Measurements from ENCODE around the gene COTL1.

Gene COTL1

DNA sequence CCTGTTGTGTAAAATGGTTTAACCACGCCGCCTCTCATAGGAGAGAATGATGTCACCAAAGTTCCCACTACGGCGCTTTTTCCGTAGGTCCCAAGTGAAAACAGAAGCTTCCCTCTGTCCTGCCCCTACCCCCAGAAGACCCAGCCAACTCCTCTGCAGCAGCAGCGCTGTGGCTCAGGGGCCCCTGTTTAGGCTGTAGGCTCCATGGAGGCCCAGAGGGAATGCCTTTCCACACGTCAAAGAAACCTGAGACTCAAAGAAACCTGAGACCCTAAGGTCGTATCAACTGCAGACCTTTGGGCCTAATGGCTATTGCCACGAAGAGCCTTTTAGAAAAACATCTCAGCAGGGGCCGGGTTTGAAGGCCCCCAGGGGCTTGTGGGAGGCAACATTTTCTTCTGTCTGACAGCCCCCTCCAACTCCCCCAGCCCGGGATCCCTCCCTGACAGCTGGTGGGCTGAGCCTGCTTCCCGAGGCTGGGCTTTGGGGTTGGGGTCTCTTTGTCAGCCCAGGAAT is 70.3 kb downstream of the COTL1 start:
- DNase-seq = no peak

DNA sequence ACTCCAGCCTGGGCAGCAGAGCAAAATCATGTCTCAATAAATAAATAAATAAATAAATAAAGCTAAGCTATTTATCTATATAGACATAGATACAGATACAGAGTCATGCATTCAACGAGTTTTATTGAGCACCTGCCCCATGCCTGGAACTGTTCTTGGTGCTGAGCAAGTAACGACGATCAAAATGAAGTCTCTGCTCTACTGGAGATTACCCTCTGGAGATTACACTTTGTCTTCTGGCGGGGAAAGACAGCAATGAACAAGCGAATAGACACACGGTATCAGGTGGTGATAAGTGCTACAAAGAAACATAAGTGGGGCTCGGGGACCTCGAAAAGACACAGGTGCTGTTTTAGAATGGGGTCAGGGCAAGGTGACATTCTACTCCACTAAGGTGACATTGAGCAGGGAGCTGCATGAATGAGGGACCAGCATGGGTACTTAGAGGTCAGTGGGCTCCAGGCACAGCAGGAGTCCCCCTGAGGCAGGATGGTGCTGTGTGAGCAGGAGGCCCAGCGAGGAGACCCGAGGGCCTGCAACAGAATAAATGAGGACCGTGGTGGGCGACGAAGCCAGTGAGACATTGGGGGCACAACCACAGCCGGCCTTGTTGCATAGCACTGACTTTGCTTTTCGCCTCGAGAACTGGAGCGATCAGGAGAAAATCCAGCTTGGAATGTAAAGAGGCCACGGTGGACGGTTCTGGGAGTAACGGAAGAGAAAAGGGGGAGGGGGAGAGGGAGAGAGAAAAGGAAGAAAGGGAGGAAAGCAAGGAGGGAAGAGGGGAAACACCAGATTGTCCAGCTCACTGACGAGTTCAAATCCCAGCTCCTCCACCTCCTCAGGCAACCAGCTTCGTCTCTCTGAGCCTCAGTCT is 71.0 kb downstream of the COTL1 start:
- no peak for DNase-seq

DNA sequence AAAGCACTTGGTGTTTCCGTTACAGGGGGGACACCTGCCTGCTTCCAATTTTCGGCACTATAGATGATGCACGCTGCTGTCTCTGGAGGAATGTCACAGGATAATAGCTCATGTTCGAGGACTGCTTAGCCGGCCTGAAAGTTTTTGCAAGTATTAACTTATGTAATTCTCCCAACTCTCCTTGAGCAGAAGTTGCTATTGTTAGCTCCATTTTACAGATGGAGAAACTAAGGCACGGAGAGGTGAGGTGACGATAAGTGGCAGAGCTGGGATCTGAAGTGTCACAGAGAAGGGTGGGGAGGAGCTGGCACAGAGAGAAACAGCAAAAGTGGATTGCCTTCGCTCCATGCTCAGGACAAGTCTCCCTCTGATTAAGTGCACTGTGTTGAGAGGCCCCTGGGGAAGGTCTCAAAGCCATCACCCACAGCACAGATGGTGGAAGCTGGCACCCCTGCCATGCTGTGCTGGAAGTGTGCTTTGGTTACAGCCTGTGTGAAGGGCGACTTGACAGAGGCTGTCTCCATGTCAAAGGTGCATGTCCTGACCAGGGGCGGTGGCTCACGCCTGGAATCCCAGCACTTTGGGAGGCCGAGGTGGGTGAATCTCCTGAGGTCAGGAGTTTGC is 72.7 kb downstream of the COTL1 start:
- DNase-seq = no peak

DNA sequence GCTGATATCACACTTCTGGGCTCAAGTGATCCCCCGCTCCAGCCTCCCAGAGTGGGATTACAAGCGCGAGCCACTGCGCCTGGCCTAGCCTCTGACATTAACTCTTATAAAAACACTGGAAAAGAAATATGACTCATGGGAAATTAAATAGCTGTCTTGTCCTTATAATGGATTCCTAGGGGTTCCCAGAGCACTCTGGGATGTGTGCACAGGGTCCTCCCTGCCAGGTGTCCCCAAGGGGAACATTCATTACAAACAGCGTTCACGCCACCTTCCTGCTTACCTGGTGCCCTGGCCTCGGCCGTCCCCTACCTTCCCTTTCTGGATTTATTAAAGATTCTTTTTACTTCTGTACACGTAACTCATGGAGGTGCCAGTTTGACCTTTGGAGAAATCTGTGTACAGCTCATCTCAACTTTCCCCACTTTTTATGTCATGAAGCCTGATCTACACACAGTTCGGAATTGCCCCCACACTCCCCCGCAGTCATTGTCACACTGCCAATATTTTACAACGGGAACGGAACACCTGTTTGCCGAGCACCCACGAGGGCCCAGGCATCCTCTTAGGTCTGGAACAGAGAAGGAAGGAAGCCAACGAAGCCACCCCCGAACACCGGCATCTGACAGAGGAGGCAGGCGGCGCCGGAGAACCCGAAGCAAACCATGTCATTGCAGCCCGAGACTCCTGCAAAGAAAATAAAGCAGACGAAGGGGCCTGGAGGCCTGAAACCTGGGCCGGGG is 73.7 kb downstream of the COTL1 start:
- DNase-seq = peak; percentile 59

DNA sequence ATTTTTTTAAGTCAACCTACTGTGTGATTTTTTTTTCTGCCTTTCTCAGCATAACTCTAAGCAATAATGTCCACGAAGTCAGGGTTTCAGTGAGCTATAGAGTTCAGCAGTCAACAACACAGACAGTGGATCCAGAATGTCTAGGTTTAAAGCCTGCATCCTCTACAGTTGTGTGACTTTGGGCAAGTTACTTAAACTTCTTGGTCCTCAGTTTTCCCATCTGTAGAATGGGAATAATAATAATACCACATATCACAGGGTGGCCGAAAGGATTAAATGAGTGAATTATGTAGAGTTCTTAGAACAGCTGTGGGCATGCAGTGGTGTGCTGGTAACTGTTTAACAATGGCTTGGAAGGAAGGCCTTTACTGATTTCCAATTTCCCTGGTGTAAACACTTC is 74.6 kb downstream of the COTL1 start:
- no peak for DNase-seq

DNA sequence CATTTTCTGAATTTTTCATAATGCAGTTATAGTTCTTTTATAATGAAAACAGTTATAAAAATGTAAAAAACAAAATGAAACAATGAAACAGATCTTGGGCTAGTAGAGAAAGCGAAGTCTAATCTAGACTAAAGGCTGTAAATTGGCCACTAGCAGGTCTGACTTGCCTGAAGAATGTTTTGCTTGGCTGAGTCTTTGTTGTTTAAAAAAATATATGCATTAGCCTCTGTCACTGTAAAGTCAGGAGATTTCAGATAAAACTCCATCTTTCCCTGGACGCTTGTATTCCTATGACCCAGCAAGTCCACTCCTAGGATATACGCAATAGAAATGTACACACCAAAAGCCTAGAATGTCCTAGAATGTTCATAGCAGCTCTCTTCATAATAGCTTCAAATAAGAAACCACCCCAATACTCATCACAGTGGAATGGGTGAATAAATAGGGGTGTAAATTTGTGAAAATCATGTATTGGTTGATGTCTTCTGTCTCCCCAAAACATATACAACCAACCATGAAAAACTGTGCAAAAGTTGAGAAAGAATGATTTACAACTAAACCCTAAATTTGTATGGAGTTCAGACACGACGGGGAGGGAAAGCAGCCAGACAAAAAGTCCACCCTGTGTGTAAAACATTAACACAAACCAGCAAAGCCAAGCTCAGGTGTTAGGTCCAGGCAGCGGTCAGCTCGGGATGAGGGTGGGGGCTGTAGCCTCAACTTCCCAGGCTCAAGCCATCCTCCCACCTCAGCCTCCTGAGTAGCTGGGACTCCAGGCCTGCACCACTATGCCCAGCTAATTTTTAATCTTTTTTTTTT is 75.7 kb downstream of the COTL1 start:
- DNase-seq = no peak

DNA sequence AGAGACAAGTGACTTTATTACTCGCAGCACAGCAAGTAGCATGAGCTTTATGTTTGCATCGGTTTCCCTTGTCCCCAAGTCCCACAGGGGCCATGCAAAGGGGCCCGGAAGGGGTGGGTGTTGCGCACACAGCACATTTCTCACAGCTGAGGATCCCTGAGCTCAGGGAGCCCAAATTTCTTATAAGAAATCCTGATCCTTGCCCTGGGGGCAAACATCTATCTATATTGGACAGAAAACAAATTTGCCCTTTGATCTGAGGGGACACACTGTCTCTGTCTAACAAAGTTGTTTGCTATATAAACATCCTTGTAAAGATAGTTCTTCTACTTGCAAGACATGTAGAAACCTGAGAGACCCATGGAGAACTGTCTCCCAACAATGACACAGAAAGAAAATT is 77.7 kb downstream of the COTL1 start:
- no peak for DNase-seq

DNA sequence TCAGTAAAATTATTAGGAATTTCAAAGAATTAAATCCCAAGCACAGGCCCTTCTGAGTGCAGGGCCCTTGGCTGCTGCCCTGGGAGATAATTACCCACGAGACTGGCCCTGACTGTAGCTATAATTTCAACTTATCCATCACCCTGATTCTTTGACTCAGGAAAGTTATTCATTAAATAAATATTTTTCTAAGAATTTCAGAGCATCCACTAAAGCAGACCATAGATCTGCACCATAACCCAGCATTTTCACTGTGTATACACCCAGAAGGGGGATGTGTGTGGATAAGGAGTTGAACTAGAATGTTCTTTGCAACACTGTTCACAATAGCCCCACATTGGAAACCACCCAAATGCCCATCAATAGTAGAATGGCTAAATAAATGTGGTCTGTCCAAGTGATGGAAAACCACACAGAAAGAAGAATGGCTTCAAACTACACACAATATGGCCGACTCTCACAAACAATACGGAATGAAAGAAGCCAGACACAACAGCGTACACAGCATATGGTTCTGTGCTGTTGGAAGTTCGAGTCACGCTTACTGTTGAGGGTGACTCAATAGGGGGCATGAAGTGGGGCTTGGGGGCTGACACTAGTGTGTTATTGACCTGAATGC is 79.5 kb downstream of the COTL1 start:
- DNase-seq = no peak

DNA sequence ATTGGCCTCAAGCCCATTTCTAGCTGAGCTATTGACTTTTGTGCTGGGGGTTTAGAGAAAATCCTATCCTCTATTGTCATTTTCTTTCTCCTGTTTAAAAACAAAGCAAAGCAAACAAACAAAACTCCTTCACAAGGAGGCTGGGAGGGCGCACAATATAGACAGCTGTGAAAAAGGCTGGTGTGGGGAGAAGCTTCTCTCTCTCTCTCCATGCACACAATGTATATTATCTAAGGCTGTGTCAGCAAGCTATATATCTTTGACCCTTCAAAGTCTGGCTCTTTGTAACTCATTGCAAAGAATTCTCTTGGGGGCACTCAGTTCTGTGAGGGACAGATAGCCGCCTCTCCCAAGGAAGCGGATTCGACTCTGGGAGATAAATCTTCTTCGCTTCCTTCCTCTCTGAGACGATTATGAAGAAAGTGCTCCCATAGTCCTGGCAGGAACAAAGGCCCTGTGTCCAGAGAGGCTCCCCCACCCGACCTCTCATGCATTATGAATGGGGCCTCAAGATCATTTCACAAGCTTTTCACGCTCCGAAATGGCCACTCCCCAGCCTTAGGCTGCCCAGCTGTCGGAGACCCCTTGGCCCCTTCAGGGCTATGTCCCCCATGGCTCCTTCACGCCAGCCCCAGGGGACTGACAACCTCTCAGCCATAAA is 80.3 kb downstream of the COTL1 start:
- no peak for DNase-seq

DNA sequence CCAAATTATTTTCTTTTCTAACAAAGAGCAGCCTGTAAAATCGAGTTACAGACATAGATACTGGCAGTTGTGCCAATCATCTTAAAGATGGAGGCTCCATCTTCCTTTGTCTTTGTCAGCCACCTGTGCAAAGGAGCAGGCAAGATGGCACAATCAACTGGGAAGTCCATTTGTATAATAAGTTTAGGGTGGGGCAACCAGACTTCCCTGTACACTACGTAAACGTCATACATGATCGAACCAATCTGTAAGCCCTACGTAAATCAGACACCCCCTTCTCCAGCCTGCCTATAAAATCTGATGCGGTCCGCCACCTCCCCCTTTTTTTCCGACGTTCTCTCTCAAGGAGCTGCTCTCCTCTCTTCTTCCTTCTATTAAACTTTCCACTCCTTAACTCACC is 82.0 kb downstream of the COTL1 start:
- DNase-seq = no peak

DNA sequence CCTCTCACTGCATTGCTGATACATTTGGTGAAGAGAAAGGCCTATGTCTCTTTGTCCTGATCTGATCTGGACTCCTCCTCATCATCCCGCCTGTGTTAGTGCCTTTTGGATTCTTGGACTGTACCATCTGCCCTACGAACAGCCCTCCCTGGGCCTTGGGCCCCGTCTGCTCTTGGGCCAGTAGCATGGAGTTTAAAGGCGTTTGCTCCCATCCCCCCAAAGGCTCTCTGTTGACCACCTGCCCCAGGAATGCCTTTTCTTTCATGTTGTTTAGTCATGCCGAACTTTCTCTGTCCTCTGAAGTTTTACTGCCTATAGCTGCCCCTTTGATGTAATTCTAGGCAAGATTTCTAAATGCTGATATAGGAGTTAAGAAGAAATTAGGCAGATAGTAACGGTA is 82.5 kb downstream of the COTL1 start:
- no peak for DNase-seq

DNA sequence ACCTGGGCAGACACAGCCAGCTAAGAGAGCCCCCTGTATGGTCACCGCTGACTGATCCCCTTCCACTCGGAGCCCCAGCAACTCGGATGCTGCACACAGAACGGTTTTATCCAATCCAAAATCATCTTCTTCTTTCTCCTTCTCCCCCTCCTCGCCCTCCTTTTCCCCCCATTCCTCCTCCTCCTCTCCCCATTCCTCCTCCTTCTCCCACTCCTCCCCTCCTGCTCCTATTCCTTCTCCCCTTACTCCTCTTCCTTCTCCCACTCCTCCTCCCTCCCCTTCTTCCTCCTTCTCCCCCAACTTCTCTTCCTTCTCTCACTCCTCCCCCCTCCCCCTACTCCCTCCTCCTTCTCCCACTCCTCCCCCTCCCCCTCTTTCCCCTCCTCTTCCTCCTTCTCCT is 83.1 kb downstream of the COTL1 start:
- no peak for DNase-seq

DNA sequence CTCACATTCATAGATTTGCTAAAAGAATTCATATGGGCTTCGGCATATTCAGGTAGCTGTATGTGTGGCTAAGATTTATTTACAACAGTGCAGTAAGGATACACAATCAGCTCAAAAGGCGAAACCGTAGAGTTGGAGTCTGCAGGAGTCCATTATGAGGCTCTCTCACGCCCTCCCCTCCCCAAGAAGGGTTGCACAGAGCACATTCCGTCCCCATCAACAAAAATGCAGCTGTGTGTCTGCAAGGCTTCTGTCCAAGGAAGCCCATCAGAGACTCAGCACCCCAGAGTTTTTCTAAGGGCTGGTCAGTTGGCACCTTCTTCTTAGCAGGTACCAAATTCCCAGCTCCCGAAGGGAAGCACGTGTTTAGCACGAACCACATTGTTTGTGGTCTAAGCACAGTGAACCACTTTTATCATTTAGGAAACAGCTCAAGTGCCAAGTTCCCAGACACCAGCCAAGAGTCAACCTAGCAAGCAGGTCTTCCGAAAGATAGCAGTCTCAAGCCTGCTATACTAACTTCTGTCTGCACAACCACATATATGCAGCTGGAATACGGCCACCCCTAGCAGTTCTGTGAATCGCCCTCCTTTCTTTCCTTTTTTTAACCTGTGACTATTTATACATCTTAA is 84.9 kb downstream of the COTL1 start:
- no peak for DNase-seq

DNA sequence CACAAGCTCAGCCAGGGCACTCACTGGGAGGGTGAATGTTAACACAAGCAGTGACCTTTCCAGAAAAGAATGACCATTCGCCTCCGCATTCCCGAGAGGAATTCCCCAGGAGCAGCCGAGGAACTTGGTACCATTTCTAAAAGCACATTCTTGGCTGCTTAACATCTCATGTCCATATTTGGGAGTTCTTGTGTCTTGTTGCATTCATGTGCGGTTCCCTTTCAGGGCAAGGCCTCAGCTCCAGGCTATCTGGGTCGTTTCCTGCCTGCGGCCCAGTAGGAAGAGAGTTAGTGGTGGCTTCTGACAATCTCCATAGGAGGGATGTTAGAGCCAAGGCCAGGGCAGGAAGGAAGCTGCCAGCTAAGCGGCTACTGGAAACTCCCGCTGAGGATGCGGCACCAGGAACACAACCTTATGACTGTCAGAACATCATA is 85.6 kb downstream of the COTL1 start:
- no peak for DNase-seq

DNA sequence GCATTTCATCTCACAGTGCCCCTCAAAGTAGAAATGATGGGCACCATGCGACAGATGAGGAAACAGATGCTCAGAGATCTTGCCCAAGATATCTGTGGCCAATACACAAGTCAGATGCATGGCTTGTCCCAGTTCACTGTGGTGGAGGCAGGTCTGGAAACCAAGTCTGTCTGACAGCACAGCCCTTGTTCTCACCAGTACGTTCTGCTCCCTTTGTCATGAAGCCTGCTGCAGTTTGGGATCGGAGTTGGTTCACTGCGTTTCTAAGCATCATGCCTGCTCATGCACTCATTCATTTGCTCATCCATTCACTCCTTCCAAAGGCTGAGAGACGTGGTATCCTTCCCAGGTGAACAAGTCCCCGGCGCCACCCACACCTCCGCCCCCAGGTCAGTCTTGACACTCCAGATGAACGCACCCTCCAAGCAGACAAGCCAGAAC is 86.2 kb downstream of the COTL1 start:
- DNase-seq = no peak

DNA sequence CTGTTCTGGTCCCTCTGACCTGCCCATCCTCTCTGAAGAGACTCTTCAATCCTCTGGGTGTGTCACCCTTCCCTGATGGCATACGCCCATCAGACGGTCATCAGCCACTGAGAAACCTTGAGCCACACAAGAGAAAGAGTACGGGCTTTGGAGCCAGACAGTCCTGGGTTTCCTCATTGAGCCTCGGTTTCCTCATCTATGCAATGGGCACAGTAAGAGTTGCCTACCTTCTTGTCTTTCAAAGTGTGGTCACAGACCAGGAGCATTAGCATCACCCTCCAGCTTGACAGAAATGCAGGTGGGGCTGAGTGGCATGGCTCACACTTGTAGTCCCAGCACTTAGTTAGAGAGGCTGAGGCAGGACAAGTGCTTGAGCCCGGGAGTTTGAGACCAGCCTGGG is 87.3 kb downstream of the COTL1 start:
- no peak for DNase-seq

DNA sequence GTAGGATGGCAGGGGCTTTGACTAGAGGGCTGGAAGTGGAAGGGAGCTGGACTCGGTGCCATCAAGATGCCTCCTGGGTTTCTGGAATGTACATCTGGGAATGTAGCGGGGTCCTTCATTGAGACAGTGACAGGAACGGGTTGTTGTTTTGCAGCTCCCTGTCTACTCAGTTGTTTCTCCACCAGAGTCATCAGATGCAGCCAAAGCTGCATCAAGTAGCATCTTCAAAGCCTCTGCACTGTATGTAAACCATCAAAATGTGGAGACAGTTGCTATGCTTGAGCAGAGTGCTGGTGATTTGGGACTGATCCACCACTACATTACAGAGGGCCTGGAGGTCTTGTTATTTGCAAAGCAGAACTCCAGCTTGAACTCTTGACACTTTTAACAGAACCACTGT is 88.3 kb downstream of the COTL1 start:
- DNase-seq = no peak

DNA sequence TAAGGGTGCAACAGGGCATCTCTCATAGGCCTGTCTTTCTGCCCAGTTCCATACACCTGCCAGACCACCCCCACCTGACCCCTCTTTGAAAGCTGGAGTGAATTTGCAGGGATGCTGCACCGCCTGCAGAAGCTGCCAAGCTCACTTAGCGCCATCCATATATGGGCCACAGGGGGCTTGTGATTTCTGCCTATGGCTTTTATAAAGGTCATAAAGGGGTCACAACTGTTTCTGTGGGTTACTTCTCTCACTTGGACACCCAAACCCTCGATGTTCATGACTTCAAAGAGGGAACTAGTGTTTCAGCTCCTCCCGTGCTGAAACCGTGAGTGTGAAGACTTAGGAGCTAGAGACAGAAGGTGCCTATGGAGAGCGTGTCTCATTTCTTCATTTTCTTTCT is 89.6 kb downstream of the COTL1 start:
- no peak for DNase-seq

DNA sequence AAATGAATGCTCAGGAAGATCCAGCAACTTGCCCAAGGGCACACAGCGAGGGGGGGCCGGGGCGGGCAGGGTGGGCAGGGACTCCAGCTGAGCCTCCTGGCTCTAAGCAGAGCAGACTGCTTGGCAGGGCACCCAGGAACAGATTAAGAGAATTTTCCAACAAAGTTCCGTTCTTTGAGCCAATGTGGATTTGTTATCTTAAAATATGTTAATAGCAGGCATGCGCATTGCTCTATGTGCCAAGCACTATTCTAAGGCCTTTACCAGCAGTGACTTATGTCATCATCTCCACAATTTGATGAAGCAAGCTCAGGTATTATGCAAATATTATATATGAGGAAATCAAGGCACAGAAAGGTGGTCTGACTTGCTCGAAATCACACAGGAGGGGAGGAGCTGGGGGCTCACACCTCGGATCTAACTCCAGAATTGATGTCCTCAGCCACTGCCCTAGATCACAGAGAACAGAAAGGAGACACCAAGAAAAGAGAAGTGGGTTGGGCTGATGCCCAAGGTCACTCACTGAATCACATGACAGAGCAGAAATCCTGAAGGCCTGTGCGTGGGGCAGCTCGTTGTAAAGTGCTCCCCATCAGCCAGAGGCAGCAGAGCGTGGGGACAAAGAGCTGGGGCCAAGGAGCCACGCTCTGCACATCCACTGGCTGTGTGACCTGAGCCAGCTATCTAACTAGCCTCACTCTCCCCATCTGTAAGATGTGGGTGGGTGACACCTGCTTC is 90.2 kb downstream of the COTL1 start:
- DNase-seq = no peak

DNA sequence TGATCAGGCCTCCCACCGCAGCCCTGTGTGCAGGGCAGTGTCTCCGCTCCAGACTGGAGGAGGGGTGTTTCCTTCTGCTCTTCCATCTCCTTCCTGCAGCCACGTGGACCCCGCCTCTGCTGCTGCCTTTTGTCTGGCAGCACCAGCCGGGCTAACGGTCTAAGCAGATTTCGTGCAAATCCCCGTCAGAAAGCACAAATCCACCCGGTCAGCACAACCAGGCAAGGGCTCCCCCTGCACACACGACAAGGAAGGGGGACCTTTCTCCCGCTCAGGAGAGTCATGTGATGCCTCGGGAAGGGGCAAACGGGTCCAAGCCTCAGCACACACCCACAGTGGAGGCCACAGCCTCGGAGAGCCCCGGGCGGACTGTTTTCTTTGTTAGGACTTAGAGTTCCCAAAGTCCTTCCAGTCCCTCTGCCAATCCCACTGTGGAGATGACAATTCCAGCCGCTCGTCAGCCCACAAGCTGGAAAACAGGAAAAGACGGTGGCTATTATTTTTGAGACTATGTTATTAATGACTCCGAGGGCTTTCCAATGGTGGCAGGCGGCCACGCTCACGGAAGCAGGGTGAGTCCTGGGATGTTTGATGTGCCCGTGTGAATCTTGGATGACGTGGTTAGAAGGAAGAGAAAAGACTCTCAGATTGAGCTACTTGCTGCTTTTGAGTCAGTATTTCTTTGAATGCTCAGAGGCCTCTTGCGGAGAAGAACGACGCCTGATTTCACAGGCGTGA is 90.9 kb downstream of the COTL1 start:
- DNase-seq = no peak

All from NCI-H1105 (cell line).